Esophagus muscularis mucosa (tissue), 4 donors: ENCODE data around the gene PDE6C. TPM values are rescaled to one million over a fixed set of nuclear protein-coding genes. Genes with fewer than 3 reads are reported as not detected.
A peak's percentile ranks its signal among the peaks of the same experiment; 100 is the strongest.

Source experiments
- DNase-seq: peaks from one replicate; pipeline ENCODE4 v3.0.0-alpha.2; 2017; ENCODE audit errors: extremely low spot score
- H3K27ac ChIP-seq, 4 donors: fragments of 200-600 bp; sonication (generic); replicated peaks in 1 of 4; 1 replicate in 3 of 4; 2 replicates in 1 of 4; pipeline ENCODE4 v1.5.1; 2016 to 2019; ENCODE audit warnings: mild to moderate bottlenecking in 1 of 4
- H3K27me3 ChIP-seq, 4 donors: fragments of 200-600 bp; sonication (generic); one replicate each; pipeline versions ENCODE4 v1.5.1 to v1.6.0; 2016 to 2019
- H3K36me3 ChIP-seq, 4 donors: fragments of 200-600 bp; sonication (generic); one replicate each; pipeline ENCODE4 v1.5.1; 2016 to 2019
- H3K4me1 ChIP-seq, 4 donors: fragments of 200-600 bp; sonication (generic); one replicate each; pipeline ENCODE4 v1.5.1; 2016 to 2019
- H3K4me3 ChIP-seq, 4 donors: fragments of 200-600 bp; sonication (generic); 1 replicate in 2 of 4; 2 replicates in 2 of 4; pipeline ENCODE4 v1.5.1; 2016 to 2019; ENCODE audit warnings: mild to moderate bottlenecking in 4 of 4, moderate library complexity in 1 of 4
- H3K9me3 ChIP-seq, 4 donors: fragments of 200-600 bp; sonication (generic); 1 replicate in 3 of 4; 2 replicates in 1 of 4; pipeline ENCODE4 v1.5.1; 2016 to 2019
- EP300 ChIP-seq: sonication (generic); formaldehyde crosslinking; IDR thresholded peaks from one replicate; pipeline ENCODE4 v1.6.1; 2017; ENCODE audit warnings: antibody characterized with exemption
- POLR2A ChIP-seq: fragments of 450-650 bp; IDR thresholded peaks from one replicate; pipeline ENCODE4 v1.6.1; 2017; ENCODE audit warnings: antibody characterized with exemption, moderate library complexity, mild to moderate bottlenecking, low read depth
- POLR2AphosphoS5 ChIP-seq, 2 donors: sonication (generic); formaldehyde crosslinking; IDR thresholded peaks; one replicate each; pipeline ENCODE4 v1.6.1; 2017; ENCODE audit warnings: antibody characterized with exemption in 2 of 2
- WGBS: methylation state at CpG from one replicate; pipeline ENCODE4 v1.1.5; 2018; 5-methylcytosine and 5-hydroxymethylcytosine counted together
- intact Hi-C: fragments of 100-400 bp; cut with DNase I; formaldehyde crosslinking; loops from one replicate; pipeline ENCODE4 v1.15.1; 2023
- total RNA-seq, 4 donors: library from RNA; depleted of rRNA; stranded (reverse); fragments of >200 nt; gene quantifications; one replicate each; pipeline versions ENCODE4 v1.1.0 to v1.2.1, GENCODE V29; 2016
- TF ChIP-seq, protein P1 (sequence below), 3 experiments: fragments of 200-600 bp in 2 of 3; fragments of 450-650 bp in 1 of 3; sonication (generic) in 2 of 3; IDR thresholded peaks; one replicate each; pipeline ENCODE4 v1.5.1; 2017 to 2019; ENCODE audit warnings: antibody characterized with exemption in 3 of 3, mild to moderate bottlenecking in 2 of 3, moderate library complexity in 1 of 3

Gene PDE6C
- total RNA-seq, 4 donors from 2014 or later, result not detected

DNA sequence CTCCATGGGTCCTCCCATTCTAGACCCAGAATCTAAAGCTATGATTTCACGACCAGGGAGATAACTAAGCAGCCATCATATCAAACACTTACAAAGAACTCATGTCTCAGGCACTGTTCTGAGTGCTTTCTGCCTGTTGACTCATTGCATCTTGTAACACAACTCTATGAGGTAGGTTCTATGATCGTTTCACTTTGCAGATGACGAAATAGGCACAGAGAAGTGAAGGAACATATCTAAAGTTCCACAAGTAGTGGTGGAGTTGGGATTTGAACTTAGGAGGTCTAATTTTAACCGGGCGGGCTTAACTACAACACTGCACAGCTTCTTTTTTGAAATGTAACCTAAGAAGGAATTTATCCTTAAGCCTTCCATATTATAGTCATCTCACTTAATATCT, 14.2 kb upstream of the PDE6C start:
- H3K27me3 ChIP-seq, result peaks cover 0 to 42% (median 15%) of the 10 kb centered on the region in 4 donors
- no peak overlapping the region for H3K4me3 ChIP-seq
- TF ChIP-seq, protein P1, sequence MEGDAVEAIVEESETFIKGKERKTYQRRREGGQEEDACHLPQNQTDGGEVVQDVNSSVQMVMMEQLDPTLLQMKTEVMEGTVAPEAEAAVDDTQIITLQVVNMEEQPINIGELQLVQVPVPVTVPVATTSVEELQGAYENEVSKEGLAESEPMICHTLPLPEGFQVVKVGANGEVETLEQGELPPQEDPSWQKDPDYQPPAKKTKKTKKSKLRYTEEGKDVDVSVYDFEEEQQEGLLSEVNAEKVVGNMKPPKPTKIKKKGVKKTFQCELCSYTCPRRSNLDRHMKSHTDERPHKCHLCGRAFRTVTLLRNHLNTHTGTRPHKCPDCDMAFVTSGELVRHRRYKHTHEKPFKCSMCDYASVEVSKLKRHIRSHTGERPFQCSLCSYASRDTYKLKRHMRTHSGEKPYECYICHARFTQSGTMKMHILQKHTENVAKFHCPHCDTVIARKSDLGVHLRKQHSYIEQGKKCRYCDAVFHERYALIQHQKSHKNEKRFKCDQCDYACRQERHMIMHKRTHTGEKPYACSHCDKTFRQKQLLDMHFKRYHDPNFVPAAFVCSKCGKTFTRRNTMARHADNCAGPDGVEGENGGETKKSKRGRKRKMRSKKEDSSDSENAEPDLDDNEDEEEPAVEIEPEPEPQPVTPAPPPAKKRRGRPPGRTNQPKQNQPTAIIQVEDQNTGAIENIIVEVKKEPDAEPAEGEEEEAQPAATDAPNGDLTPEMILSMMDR (IDR thresholded peaks at IDR 0.05), result no peak
- TF ChIP-seq POLR2A (no peak), EP300 (no peak), POLR2AphosphoS5 (IDR thresholded peaks at IDR 0.05) (no peak)
- intact Hi-C loops, result no loop called here
- H3K9me3 ChIP-seq, result no peaks in the 10 kb centered on the region
- WGBS, result 93% methylated on average over 5 of the region's 5 CpGs
- no peaks in the 10 kb centered on the region for H3K36me3 ChIP-seq
- DNase-seq, result no peak
- peaks cover 7 to 20% (median 16%) of the 10 kb centered on the region in 4 donors for H3K4me1 ChIP-seq
- no peak overlapping the region for H3K27ac ChIP-seq

DNA sequence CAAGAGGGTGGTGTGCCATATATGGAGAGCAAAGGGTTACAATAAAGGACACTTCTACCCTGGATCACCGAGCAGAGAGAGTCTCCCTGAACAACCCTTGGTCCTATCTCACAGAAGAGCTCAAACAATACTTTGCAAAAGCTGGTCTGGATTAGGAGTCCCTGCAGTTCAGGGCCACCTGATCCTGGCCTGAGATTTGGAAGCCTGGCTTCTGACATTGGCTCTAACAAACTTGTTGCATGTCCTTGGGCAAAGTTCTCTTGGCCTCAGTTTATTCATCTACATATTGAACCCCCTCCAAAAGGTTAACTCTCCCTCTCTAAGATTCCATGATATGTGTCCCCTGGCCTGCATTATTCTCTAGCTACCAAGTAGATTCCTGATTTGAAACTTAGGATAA, 13.0 kb upstream of the PDE6C start:
- no peaks in the 10 kb centered on the region for H3K36me3 ChIP-seq
- TF ChIP-seq POLR2AphosphoS5 (IDR thresholded peaks at IDR 0.05) (no peak), POLR2A (no peak), EP300 (no peak)
- TF ChIP-seq, protein P1 (IDR thresholded peaks at IDR 0.05), result no peak
- intact Hi-C loops, result no loop called here
- H3K4me1 ChIP-seq, result peaks cover 7 to 20% (median 16%) of the 10 kb centered on the region in 4 donors
- H3K27ac ChIP-seq, result no peak overlapping the region
- DNase-seq, result no peak
- H3K27me3 ChIP-seq, result peaks cover 0 to 49% (median 18%) of the 10 kb centered on the region in 4 donors
- WGBS, result 61% methylated on average over 1 of the region's 1 CpG
- no peak overlapping the region for H3K4me3 ChIP-seq
- H3K9me3 ChIP-seq, result no peaks in the 10 kb centered on the region

DNA sequence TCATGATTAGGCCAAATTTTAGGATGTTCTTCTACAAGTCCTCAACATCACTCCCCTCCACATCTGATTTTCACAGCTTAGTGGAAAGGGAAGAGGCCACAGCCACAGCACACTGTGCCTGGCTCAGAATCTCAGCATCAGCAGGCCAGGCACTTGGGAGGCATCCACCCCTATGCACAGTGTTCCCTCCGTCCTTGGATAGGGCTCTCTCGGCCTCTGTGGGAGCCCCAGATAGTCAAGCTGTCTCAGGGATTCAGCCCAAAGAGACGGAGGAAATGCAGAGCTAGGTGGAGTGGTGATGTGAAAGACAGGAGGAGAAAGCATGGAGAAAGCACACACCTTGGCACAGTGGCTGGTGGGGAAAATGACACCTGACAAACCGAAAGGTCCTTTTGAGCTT, 12.6 kb upstream of the PDE6C start:
- 91% methylated on average over 4 of the region's 4 CpGs for WGBS
- no peak overlapping the region for H3K4me3 ChIP-seq
- peaks cover 0 to 53% (median 18%) of the 10 kb centered on the region in 4 donors for H3K27me3 ChIP-seq
- H3K27ac ChIP-seq, result no peak overlapping the region
- no peak for TF ChIP-seq POLR2AphosphoS5 (IDR thresholded peaks at IDR 0.05)
- TF ChIP-seq POLR2A, result no peak
- TF ChIP-seq EP300, result no peak
- TF ChIP-seq, protein P1 (IDR thresholded peaks at IDR 0.05), result no peak
- no peaks in the 10 kb centered on the region for H3K36me3 ChIP-seq
- no peaks in the 10 kb centered on the region for H3K9me3 ChIP-seq
- H3K4me1 ChIP-seq, result peaks cover 7 to 20% (median 16%) of the 10 kb centered on the region in 4 donors
- intact Hi-C loops, result no loop called here
- no peak for DNase-seq

DNA sequence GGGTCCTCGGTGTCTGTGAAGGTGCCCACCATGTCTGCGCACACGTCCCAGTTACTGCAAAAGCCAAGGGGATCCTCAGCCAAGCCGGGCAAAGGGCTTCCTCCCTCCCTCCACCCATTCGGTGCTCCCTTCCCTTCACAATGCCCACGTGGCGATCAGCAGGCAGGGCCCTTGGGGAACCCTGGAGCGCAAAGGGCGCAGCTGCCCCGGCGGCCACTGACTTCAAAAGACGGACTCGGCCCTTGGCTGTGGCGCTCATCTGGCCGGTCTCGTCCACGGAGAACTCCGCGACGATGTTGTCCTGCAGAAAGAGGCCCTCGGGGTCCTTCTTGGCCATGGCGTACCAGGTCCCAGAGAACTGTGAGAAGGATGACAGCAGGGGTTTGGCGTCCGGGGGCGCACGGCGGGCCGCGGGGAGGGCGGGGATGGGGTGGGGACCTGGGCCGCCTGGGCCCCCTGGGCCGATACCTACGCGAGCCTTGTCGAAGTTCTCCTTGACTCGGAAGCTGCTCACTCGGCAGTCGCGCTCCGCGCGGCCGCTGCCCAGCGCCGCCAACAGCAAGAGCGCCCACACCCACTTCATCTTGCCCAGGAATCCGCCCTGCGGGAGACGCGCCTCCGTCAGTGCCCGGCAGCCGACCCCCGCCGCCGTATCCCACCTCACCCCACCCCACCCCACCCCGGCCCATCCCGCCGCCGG, 11.7 kb upstream of the PDE6C start:
- H3K4me1 ChIP-seq, result peaks cover 7 to 20% (median 16%) of the 10 kb centered on the region in 4 donors
- no peak for DNase-seq
- no peaks in the 10 kb centered on the region for H3K36me3 ChIP-seq
- H3K4me3 ChIP-seq, result peak overlapping the region; percentile 42 to 55 (median 46)
- intact Hi-C loops, result no loop called here
- no peak overlapping the region for H3K27ac ChIP-seq
- 22% methylated on average over 28 of the region's 60 CpGs for WGBS
- TF ChIP-seq, protein P1 (IDR thresholded peaks at IDR 0.05), result no peak
- TF ChIP-seq EP300 (no peak), POLR2A (no peak), POLR2AphosphoS5 (IDR thresholded peaks at IDR 0.05) (no peak)
- no peaks in the 10 kb centered on the region for H3K9me3 ChIP-seq
- peaks cover 0 to 53% (median 18%) of the 10 kb centered on the region in 4 donors for H3K27me3 ChIP-seq
